Coronary artery (tissue), 2 donors: ENCODE data around the gene LSAMP.

Experiments used
- DNase-seq: peaks from one replicate; pipeline ENCODE4 v3.0.0-alpha.2; 2017; ENCODE audit warnings: low spot score
- H3K27ac ChIP-seq, 2 donors: fragments of 200-600 bp; sonication (generic); one replicate each; pipeline ENCODE4 v1.5.1; 2016 to 2019
- H3K4me3 ChIP-seq: fragments of 200-600 bp; sonication (generic); 2 replicates; pipeline ENCODE4 v1.5.1; 2016; ENCODE audit warnings: mild to moderate bottlenecking, moderate library complexity
- TF ChIP-seq, protein P1 (sequence below): fragments of 200-600 bp; sonication (generic); IDR thresholded peaks from one replicate; pipeline ENCODE4 v1.5.1; 2019; ENCODE audit warnings: antibody characterized with exemption

Gene LSAMP

GRCh38 chr3:116413319-116413718 is 32.0 kb downstream of the LSAMP start:
- no peak for DNase-seq
- no peak overlapping the region for H3K27ac ChIP-seq

GRCh38 chr3:116408473-116408872 is 36.8 kb downstream of the LSAMP start:
- Histone ChIP-seq H3K4me3 (no peak overlapping the region), H3K27ac (no peak overlapping the region)
- no peak for DNase-seq
- TF ChIP-seq, protein P1, sequence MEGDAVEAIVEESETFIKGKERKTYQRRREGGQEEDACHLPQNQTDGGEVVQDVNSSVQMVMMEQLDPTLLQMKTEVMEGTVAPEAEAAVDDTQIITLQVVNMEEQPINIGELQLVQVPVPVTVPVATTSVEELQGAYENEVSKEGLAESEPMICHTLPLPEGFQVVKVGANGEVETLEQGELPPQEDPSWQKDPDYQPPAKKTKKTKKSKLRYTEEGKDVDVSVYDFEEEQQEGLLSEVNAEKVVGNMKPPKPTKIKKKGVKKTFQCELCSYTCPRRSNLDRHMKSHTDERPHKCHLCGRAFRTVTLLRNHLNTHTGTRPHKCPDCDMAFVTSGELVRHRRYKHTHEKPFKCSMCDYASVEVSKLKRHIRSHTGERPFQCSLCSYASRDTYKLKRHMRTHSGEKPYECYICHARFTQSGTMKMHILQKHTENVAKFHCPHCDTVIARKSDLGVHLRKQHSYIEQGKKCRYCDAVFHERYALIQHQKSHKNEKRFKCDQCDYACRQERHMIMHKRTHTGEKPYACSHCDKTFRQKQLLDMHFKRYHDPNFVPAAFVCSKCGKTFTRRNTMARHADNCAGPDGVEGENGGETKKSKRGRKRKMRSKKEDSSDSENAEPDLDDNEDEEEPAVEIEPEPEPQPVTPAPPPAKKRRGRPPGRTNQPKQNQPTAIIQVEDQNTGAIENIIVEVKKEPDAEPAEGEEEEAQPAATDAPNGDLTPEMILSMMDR: no peak

More at GRCh38 chr3:116413319-116413718, 32.0 kb downstream of the LSAMP start:
- H3K4me3 ChIP-seq: no peak overlapping the region
- TF ChIP-seq, protein P1: no peak

- H3K4me3 ChIP-seq: no peak overlapping the region
- no peak for DNase-seq
- H3K27ac ChIP-seq: no peak overlapping the region
- TF ChIP-seq, protein P1: no peak
These were observed 40.1 kb downstream of the LSAMP start for GRCh38 chr3:116405231-116405630.

DNA sequence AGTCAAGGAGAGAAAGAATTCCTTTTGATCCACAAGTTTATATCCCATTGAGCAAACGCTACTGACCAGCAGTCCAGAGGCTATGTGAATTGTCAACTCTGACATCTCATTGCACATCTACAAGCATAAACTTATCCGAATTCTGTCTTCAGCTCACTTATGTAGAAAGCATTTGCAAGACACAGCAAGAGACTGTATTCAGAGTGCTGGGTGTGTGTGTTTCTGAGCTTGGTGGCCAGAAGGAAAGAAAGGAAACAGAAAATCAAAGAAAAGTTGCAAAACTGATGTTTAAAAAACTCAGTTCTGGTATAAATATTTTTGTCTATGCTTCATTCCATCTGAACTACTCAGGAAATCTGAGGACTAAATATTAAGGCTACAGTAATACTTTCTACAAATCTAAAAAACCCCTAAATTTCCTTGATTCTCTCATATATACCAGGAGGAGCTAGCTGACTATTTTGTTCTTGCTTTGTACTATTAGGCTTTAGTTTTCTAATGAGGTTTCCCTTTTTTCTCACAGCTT is 45.5 kb downstream of the LSAMP start:
- no peak for DNase-seq
- TF ChIP-seq, protein P1: no peak
- H3K4me3 ChIP-seq: no peak overlapping the region
- H3K27ac ChIP-seq: no peak overlapping the region

DNA sequence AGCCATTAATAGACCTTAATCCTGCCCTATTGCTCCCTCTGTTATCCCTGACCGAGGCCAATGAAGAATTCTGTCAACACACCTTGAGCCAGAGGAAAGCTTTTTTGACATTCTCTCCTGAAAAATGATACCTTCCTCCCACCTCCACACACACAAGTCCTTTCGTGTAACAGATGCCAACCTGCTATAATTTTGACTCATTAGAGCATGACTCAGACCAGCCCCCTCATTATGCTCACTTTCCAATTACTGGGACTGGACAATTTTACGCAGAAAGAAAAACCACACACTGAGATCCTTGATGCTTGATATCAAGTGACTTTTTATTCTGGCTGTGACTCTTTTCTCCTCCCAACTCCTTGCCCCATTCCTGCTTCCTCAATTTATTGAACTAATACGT is 50.9 kb downstream of the LSAMP start:
- Histone ChIP-seq H3K27ac (no peak overlapping the region), H3K4me3 (no peak overlapping the region)
- TF ChIP-seq, protein P1: no peak
- no peak for DNase-seq

- TF ChIP-seq, protein P1: no peak
- DNase-seq: no peak
- H3K27ac ChIP-seq: no peak overlapping the region
- H3K4me3 ChIP-seq: no peak overlapping the region
These were observed 52.1 kb downstream of the LSAMP start for GRCh38 chr3:116393199-116393598.

GRCh38 chr3:116392291-116392690 is 53.0 kb downstream of the LSAMP start:
- H3K4me3 ChIP-seq: no peak overlapping the region
- no peak for DNase-seq
- no peak overlapping the region for H3K27ac ChIP-seq
- TF ChIP-seq, protein P1: no peak
